Measurements from ENCODE around the gene USP28.

DNA sequence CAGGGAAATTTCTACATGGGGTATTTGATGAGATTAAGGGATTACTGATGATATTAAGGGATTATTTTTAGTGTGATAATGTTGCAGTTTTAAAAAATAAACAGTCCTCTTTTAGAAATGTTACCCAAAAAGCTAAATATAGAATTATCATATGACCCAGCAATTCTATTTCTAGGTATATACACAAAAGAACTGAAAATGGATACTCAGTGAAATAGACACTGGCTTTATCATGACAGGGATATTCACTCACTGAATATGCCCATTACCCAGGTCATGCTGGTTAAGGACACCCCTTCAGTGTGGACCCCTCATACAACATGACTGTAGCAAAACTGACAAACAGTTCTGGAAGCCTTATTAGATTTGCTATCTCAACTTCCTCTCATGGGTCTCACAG is 27.8 kb downstream of the USP28 start:
- TF ChIP-seq GATA3 (IDR thresholded peaks at IDR 0.05; ENCODE audit: low read depth, low read length) (no peak), GATA2 (IDR thresholded peaks at IDR 0.05; ENCODE audit: low read depth, low read length) (no peak)

Measured in SH-SY5Y (cell line).